Measurements from ENCODE around the gene JMJD1C. TPM values are rescaled to one million over a fixed set of nuclear protein-coding genes. Genes with fewer than 3 reads are reported as not detected.

JMJD1C gene
- total and polyA plus RNA-seq, 12 donors, result 14.4 to 70.4 (median 39.2) TPM

DNA sequence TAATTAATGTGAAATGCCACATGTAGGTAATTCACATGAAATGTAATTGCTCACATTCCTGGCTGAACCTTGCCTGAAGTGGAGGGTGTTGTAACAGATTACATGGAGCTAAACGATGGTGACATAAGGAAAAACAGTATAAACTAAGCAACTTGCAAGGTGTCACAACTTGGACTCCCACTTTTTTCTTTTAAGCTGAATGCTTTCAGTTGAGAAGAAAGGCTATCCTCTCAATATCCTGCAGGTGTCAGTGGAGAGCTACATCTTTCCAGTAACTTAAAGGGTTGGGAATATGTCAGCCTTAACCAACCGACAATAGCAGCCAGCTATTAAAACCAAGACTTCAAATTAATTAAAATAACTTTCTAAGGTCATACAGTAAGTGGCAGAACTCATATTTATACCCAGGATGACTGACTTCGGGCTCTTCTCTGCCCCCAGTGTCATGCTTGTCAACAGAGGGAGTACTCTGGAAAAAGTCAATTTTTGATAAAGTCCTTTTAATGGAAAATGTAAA, 299.0 kb downstream of the JMJD1C start:
- 10 to 11% methylated on average over 3 of the region's 3 CpGs for WGBS, 2 donors
- peak in 7 of 8 donors; percentile 56 to 71 (median 66) for ATAC-seq
- TF ChIP-seq, protein P1, sequence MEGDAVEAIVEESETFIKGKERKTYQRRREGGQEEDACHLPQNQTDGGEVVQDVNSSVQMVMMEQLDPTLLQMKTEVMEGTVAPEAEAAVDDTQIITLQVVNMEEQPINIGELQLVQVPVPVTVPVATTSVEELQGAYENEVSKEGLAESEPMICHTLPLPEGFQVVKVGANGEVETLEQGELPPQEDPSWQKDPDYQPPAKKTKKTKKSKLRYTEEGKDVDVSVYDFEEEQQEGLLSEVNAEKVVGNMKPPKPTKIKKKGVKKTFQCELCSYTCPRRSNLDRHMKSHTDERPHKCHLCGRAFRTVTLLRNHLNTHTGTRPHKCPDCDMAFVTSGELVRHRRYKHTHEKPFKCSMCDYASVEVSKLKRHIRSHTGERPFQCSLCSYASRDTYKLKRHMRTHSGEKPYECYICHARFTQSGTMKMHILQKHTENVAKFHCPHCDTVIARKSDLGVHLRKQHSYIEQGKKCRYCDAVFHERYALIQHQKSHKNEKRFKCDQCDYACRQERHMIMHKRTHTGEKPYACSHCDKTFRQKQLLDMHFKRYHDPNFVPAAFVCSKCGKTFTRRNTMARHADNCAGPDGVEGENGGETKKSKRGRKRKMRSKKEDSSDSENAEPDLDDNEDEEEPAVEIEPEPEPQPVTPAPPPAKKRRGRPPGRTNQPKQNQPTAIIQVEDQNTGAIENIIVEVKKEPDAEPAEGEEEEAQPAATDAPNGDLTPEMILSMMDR (IDR thresholded peaks at IDR 0.05), result peak; percentile 41 to 91 (median 87)
- H3K4me1 ChIP-seq, result peaks cover 0 to 39% (median 20%) of the 10 kb centered on the region in 9 donors
- H3K9me3 ChIP-seq, result no peaks in the 10 kb centered on the region
- no peak overlapping the region for H3K4me3 ChIP-seq
- no peak overlapping the region for H3K27ac ChIP-seq
- no peaks in the 10 kb centered on the region for H3K27me3 ChIP-seq
- DNase-seq, result peak in 1 of 2 donors; percentile 61
- H3K36me3 ChIP-seq, result peaks cover 0 to 87% (median 9%) of the 10 kb centered on the region in 9 donors
- intact Hi-C loops (cut with DNase I), result loop anchor here in 9 of 10 donors (2.0 to 10.0 kb wide), 12 partner anchors 458 to 656 kb away; no protein-coding TSS in a partner anchor

DNA sequence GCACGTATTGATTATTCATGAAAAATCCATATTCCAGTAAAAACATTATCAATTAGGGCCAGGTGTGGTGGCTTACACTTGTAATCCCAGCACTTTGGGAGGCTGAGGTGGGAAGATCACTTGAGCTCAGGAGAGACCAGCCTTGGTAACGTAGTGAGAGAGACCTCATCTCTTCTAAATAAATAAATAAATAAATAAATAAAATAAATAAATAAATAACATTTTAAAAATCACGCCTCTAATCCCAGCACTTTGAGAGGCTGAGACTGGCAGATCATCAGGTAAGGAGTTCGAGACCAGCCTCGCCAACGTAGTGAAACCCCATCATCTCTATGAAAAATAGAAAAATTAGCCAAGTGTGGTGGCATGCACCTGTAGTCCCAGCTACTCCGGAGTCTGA, 300.5 kb downstream of the JMJD1C start:
- Histone ChIP-seq H3K27ac (no peak overlapping the region), H3K36me3 (peaks cover 0 to 72% (median 9%) of the 10 kb centered on the region in 9 donors), H3K4me3 (no peak overlapping the region), H3K9me3 (no peaks in the 10 kb centered on the region), H3K27me3 (no peaks in the 10 kb centered on the region), H3K4me1 (peaks cover 0 to 28% (median 11%) of the 10 kb centered on the region in 9 donors)
- intact Hi-C loops (cut with DNase I), result loop anchor here in 8 of 10 donors (5.0 to 10.0 kb wide), 8 partner anchors 460 to 657 kb away; no protein-coding TSS in a partner anchor
- 97 to 98% methylated on average over 7 of the region's 7 CpGs for WGBS, 2 donors
- DNase-seq (no peak), ATAC-seq (no peak)
- TF ChIP-seq, protein P1 (IDR thresholded peaks at IDR 0.05), result no peak

DNA sequence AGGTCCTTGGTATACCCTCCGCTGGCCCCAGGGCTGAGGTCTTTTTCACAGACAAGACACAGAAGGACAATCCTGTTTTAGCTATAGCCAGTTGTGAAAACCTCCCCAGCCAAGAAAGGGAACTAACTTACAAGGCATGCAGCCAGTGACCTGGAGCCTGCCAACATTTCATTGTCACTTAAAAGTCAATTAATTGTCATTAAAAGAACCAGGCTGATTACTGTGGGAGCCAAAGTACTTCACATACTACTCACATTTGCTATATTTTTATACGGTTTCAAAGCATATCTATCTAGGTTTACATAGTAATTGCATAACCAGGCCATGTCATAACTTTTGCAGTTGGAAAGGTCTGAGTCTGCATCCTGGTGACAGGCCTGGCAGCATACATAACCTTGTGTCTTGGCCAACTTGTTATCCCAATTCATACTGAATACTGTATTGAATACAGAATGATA, 301.6 kb downstream of the JMJD1C start:
- Histone ChIP-seq H3K27me3 (no peaks in the 10 kb centered on the region), H3K9me3 (no peaks in the 10 kb centered on the region), H3K4me3 (no peak overlapping the region), H3K36me3 (peaks cover 0 to 61% (median 4%) of the 10 kb centered on the region in 9 donors), H3K4me1 (peaks cover 0 to 23% (median 5%) of the 10 kb centered on the region in 9 donors), H3K27ac (peak overlapping the region in 5 of 10 donors; percentile 3 to 63 (median 22))
- intact Hi-C loops (cut with DNase I), result loop anchor here in 1 of 10 donors (10.0 kb wide), 1 partner anchor 461 kb away; no protein-coding TSS in a partner anchor
- no peak for DNase-seq
- TF ChIP-seq, protein P1 (IDR thresholded peaks at IDR 0.05), result no peak
- peak in 7 of 8 donors; percentile 17 to 77 (median 56) for ATAC-seq
- 50 to 57% methylated on average over 2 of the region's 2 CpGs for WGBS, 2 donors

DNA sequence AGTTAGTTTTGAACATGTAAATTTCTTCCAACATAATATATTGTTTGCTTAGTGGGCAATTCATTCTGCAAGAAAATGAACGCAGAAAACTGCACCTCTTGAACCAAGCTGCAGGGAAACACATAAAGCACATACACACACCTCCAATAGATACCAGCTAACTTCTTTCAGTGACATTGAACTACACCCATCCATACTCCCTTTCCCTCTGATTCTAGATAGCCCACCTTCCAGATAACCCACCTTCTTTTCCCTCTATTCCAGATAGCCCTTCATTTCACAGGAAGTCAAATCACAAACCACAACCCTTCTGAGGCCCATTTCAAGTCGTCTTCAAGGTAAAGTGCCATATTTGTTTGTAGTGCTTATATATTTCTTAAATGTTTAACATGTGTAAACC, 304.2 kb downstream of the JMJD1C start:
- no peak for ATAC-seq
- 61 to 67% methylated on average over 2 of the region's 2 CpGs for WGBS, 2 donors
- H3K36me3 ChIP-seq, result peaks cover 0 to 37% (median 0%) of the 10 kb centered on the region in 9 donors
- no peaks in the 10 kb centered on the region for H3K27me3 ChIP-seq
- H3K27ac ChIP-seq, result no peak overlapping the region
- no peaks in the 10 kb centered on the region for H3K9me3 ChIP-seq
- no peak for DNase-seq
- H3K4me3 ChIP-seq, result no peak overlapping the region
- intact Hi-C loops (cut with DNase I), result loop anchor here in 1 of 10 donors (10.0 kb wide), 1 partner anchor 463 kb away; no protein-coding TSS in a partner anchor
- TF ChIP-seq, protein P1 (IDR thresholded peaks at IDR 0.05), result no peak
- peaks cover 0 to 27% (median 8%) of the 10 kb centered on the region in 9 donors for H3K4me1 ChIP-seq

All from heart right ventricle (tissue), 16 donors.